ENCODE measurements around the gene PTP4A2.
A peak's percentile ranks its signal among the peaks of the same experiment; 100 is the strongest.

PTP4A2 gene

GRCh38 chr1:31883357-31883942 lies 54.7 kb downstream of the PTP4A2 start:
- no peak for DNase-seq

GRCh38 chr1:31881688-31882000 lies 56.5 kb downstream of the PTP4A2 start:
- no peak for DNase-seq

GRCh38 chr1:31880957-31881687 lies 57.0 kb downstream of the PTP4A2 start:
- DNase-seq: no peak

- DNase-seq: no peak
Measured at GRCh38 chr1:31879981-31880608, 58.1 kb downstream of the PTP4A2 start.

DNA sequence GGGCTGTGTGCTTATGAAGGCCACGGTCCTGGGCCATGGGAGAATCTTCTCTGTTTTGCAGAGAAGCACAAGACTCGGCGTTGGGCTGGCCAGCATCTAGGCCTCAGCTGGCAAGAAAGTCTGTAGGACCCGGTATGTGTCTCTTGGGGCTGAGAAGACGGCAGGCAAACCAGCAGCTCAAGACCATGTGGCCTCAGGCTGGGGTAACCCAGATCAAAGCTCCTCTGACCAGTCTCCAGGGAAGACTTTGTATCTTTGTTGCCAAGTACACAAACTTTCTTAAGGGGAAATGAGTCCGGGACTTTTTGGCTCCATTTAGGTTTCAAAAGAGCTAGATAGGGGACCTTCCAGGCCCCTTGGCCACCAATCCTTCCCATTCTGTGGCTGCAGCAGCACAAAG lies 60.1 kb downstream of the PTP4A2 start:
- DNase-seq: no peak

GRCh38 chr1:31877544-31877943 lies 60.6 kb downstream of the PTP4A2 start:
- no peak for DNase-seq

GRCh38 chr1:31875636-31876236 lies 62.4 kb downstream of the PTP4A2 start:
- DNase-seq: no peak

DNA sequence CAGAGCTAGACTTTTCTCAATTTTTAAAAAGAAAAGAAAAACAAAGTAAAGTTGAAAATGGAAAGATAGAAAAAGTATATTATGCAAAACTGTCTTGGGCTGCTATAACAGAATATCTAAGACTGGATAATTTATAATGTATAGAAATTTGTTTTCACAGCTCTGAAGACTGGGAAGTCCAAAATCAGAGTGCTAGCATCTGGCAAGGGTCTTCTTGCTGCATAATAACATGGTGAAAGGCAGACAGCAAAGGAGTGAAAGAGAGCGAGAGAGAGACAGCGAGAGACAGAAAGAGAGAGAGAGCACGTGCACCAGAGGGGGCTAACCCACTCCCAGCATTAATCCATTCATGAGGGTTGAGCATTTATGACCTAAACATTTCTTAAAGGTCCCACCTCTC lies 63.2 kb downstream of the PTP4A2 start:
- no peak for DNase-seq

DNA sequence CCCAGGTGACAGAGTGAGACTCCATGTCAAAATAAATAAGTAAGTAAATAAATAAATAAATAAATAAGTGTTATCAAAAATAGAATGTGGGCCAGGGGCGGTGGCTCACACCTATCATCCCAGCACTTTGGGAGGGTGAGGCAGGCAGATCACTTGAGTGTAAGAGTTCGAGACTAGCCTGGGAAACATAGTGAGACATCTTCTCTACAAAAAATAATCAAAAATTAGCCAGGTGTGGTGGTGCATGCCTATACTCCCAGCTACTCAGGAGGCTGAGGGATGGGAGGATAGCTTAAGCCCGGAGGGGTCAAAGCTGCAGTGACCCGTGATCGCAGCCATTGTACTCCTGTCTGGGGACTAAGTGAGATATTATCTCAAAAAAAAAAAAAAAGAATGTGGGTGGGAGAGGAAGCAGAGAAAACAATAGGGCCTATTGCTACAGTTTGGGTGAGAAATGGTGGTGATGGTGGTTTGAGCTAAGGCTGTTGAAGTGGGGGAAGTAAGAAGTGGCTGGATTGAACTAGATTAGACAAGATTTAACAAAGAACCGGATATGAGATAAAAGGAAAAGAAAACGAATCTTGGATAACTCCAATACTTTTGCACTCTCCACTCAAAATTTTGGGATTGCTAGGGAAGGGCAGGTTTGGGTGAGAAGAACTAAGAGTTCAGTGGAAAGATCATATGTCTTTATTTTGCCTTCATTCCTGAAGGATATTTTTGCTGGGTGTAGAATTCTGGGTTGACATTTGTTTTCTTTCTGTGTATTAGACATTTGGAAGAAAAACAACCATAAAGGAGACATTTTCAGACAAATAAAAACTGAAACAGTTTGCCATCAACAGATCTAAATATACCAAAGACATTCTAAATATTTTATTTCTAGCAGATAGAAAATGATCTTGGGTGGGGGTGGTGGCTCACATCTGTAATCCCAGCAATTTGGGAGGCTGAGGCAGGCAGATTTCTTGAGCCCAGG lies 65.2 kb downstream of the PTP4A2 start:
- no peak for DNase-seq

DNA sequence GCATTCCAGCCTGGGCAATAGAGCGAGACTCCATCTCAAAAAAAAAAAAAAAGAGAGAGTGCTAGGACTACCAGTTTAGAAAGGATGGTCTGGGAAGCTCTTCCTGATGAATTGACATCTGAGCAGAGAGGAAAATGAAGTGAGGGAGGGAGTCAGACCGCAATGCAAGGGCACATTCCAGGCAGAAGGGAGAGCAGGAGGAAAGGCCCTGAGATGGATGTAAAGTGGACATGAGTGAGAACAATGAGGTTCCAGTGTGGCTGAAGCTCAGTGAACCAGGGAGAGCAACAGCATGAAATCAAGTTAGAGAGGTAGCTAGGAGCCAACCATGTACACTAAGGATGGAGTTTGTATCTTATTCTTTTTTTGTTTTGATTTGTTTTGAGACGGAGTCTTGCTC lies 66.5 kb downstream of the PTP4A2 start:
- peak; percentile 25 for DNase-seq

DNA sequence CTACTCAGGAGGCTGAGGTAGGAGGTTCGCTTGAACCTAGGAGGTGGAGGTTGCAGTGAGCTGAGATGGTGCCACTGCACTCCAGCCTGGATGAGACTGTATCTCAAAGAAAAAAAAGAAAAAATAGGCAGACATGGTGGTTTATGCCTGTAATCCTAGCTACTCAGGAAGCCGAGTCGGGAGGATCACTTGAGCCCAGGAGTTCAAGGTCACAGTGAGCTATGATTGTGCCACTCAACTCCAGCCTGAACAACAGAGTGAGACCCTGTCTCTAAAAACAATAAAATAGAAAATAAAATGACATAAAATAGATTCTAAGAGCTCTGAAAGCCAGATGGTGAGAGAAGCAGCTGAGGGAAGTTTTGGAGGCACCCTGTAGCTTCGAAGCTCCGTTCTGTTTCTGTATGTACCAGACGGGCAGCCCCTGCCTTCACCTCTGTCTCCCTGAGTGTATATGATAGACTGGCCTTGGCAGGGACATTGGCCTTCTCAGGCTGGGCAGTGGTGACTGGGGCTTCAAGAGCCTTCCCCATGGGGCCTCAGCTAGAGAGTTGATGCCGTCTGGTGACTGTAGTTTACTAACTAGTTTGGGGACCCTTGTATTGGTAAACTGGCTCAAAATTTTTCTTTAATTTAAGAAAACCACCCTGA lies 68.0 kb downstream of the PTP4A2 start:
- no peak for DNase-seq

DNA sequence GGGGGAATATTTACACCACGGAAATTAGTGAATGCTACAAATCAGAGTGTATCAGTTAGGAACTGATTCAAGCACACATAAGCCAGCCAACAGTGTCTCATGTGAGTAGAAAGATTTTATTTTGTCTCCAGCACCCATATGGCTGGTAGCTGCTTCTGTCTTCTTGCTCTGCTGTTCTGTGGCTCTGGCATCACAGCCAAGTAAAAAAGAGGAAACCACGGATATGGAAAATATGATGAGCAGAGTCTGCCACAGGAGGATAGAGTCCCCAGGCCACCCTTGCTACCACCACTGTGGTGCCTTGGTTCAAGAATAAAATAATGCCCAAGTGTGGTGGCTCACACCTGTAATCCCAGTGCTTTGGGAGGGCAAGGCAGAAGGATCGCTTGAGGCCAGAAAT lies 68.7 kb downstream of the PTP4A2 start:
- no peak for DNase-seq

- DNase-seq: no peak
Measured at GRCh38 chr1:31868862-31869261, 69.3 kb downstream of the PTP4A2 start.

GRCh38 chr1:31867546-31867945 lies 70.6 kb downstream of the PTP4A2 start:
- no peak for DNase-seq

DNA sequence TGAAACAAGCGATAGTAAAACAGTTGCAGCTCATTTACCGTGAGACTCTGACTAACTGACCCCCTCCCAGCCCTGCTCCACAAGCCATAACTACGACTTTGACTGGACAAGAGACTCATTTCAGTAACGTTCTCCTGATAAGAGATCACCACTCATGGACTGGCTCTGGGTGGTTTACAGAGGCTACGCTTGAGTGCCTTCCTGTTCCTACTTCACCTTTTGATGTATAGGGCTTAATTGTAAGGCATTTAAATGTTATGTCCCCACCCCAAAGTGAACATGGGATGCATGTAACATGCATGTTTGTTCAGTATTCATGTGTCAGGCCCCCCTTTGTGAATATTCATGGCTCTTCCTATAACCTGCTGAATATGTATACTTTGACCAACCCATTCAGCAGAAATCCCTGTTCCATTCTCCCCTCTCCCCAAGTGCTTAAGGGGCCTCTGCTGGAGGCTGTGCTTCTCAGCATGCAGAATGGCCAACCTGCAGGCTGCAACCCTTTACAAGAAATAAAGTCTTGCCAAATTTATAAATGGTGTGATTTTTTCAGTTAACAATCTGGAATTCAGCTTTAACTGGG lies 71.6 kb downstream of the PTP4A2 start:
- no peak for DNase-seq

- no peak for DNase-seq
Measured at GRCh38 chr1:31865728-31866449, 72.3 kb downstream of the PTP4A2 start.

DNA sequence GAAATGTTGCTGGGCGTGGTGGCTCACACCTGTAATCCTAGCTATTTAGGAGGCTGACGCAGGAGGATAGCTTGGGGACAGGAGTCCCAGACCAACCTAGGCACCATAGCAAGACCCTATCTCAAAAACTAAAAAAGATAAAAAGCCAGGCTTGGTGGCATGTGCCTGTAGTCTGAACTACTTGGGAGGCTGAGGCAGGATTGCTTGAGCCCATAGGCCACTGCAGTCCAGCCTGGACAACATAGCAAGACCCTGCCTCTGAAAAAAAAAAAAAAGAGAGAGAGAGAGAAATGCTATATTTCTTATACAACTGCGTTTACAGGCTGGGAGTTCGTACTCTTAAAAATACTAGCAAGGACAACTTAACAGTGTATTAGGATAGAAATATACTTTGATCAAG lies 76.1 kb downstream of the PTP4A2 start:
- no peak for DNase-seq

- no peak for DNase-seq
Measured at GRCh38 chr1:31861346-31861745, 76.8 kb downstream of the PTP4A2 start.

GRCh38 chr1:31860581-31860980 lies 77.6 kb downstream of the PTP4A2 start:
- no peak for DNase-seq

DNA sequence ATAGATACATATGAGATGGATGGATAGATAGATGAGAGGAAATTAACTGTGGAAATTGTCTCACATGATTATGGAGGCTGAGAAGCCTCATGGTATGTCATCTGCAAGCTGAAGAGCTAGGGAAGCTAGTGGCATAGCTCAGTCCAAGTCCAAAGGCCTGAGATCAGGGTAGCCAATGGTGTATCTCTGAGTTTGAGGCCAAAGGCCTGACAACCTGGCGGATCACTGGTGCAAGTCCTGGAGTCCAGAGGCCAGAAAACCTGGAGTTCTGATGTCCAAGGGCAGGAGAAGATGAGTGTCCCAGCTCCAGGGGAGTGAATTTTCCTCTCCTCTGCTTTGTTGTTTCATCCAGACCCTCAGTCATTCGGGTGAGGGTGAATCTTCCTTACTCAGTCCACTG lies 78.4 kb downstream of the PTP4A2 start:
- DNase-seq: no peak

DNA sequence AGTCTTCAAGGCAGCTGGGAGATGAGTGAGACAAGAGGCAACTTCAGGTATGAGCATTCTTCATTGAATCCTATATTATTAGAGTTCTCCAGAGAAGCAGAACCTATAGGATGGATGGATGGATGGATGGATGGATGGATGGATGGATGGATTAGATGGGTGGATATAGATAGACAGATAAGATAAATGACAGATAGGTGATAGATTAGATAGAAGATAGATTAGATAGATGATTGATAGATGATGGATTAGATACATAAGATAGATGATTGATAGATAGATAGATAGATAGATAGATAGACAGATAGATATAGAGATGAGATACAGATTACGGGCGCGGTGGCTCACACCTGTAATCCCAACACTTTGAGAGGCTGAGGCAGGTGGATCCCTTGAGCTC lies 79.1 kb downstream of the PTP4A2 start:
- DNase-seq: no peak

Data from eye (tissue), 1 donor.